Thyroid gland (tissue), 4 donors: ENCODE data around the gene UBE2QL1. TPM values are rescaled to one million over a fixed set of nuclear protein-coding genes. Genes with fewer than 3 reads are reported as not detected.

Experiments
- DNase-seq, 2 donors: peaks; one replicate each; pipeline ENCODE4 v3.0.0-alpha.2; 2019
- H3K27ac ChIP-seq, 3 donors: fragments of 200-600 bp; sonication (generic); 1 replicate in 2 of 3; 2 replicates in 1 of 3; pipeline ENCODE4 v1.5.1; 2016 to 2019; ENCODE audit warnings: mild to moderate bottlenecking in 1 of 3, moderate library complexity in 1 of 3
- H3K27me3 ChIP-seq: fragments of 200-600 bp; sonication (generic); one replicate; pipeline ENCODE4 v1.5.1; 2019
- H3K36me3 ChIP-seq, 2 donors: fragments of 200-600 bp; sonication (generic); one replicate each; pipeline ENCODE4 v1.5.1; 2016 to 2019
- H3K4me1 ChIP-seq, 2 donors: fragments of 200-600 bp; sonication (generic); one replicate each; pipeline ENCODE4 v1.5.1; 2017 to 2019
- H3K4me3 ChIP-seq, 3 donors: fragments of 200-600 bp; sonication (generic); replicated peaks in 1 of 3; 1 replicate in 2 of 3; 2 replicates in 1 of 3; pipeline ENCODE4 v1.5.1; 2016; ENCODE audit warnings: mild to moderate bottlenecking in 1 of 3
- H3K9me3 ChIP-seq: fragments of 200-600 bp; sonication (generic); one replicate; pipeline ENCODE4 v1.5.1; 2017
- POLR2A ChIP-seq, 2 donors: fragments of 450-650 bp; IDR thresholded peaks; one replicate each; pipeline ENCODE4 v1.6.1; 2017; ENCODE audit warnings: antibody characterized with exemption in 2 of 2, mild to moderate bottlenecking in 2 of 2, moderate library complexity in 1 of 2
- WGBS, 2 donors: methylation state at CpG; one replicate each; pipeline ENCODE4 v1.1.5; 2017; 5-methylcytosine and 5-hydroxymethylcytosine counted together
- intact Hi-C: fragments of 100-400 bp; cut with DNase I; formaldehyde crosslinking; loops from one replicate; pipeline ENCODE4 v1.15.1; 2023
- total RNA-seq, 4 donors: library from RNA; depleted of rRNA; stranded (reverse); fragments of >200 nt; gene quantifications; one replicate each; pipeline ENCODE4 v1.2.3, GENCODE V29; 2016
- TF ChIP-seq, protein P1 (sequence below), 6 experiments: fragments of 200-600 bp in 3 of 6; fragments of 450-650 bp in 3 of 6; sonication (generic) in 3 of 6; IDR thresholded peaks; one replicate each; pipeline ENCODE4 v1.5.1; 2016 to 2019; ENCODE audit warnings: antibody characterized with exemption in 6 of 6, mild to moderate bottlenecking in 2 of 6, inconsistent platforms in 1 of 6, moderate library complexity in 1 of 6

Gene UBE2QL1
- total RNA-seq, 4 donors from 2014 or later, result 2.0 to 4.0 (median 2.6) TPM

DNA sequence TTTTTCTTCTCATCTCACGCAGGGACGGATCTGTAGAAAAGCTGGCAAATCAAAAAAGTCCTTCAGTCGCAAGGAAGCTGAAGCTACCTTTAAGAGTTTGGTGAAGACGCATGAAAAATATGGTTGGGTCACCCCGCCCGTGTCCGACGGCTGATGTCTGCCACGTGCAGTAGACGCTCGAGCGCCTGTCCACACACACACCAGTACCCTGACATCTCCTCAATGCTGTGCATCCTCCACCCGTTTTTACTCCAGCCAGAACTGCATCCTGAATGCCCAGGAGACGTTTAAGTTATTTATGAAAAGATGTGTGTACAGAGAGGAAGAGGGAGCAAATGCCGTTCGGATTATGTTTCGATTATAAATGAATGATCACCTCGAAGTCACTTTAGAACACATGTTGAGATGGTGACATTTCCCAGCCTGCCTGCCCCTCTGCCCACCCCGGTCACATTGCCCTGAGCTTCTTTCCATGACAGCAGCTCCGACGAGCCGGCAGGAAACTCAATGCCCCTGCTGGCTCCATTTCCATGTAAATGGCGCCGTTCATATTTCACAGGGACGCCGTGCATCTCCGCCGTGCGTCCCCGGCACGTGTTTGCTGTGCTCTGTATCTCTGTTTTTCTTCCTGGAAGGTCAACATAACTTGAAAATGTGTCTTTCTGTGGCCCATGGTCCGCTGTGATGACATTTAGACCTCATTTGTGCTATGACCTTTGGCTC, 42.7 kb downstream of the UBE2QL1 start:
- TF ChIP-seq, protein P1, sequence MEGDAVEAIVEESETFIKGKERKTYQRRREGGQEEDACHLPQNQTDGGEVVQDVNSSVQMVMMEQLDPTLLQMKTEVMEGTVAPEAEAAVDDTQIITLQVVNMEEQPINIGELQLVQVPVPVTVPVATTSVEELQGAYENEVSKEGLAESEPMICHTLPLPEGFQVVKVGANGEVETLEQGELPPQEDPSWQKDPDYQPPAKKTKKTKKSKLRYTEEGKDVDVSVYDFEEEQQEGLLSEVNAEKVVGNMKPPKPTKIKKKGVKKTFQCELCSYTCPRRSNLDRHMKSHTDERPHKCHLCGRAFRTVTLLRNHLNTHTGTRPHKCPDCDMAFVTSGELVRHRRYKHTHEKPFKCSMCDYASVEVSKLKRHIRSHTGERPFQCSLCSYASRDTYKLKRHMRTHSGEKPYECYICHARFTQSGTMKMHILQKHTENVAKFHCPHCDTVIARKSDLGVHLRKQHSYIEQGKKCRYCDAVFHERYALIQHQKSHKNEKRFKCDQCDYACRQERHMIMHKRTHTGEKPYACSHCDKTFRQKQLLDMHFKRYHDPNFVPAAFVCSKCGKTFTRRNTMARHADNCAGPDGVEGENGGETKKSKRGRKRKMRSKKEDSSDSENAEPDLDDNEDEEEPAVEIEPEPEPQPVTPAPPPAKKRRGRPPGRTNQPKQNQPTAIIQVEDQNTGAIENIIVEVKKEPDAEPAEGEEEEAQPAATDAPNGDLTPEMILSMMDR (IDR thresholded peaks at IDR 0.05), result no peak
- TF ChIP-seq POLR2A (IDR thresholded peaks at IDR 0.05), result no peak
- no peaks in the 10 kb centered on the region for H3K27me3 ChIP-seq
- no peaks in the 10 kb centered on the region for H3K9me3 ChIP-seq
- peaks cover 0 to 8% of the 10 kb centered on the region in 2 donors for H3K4me1 ChIP-seq
- H3K27ac ChIP-seq, result no peak overlapping the region
- intact Hi-C loops, result no loop called here
- DNase-seq, result no peak
- H3K4me3 ChIP-seq, result no peak overlapping the region
- H3K36me3 ChIP-seq, result no peaks in the 10 kb centered on the region
- WGBS, 2 donors, result 81 to 82% methylated on average over 32 of the region's 32 CpGs

DNA sequence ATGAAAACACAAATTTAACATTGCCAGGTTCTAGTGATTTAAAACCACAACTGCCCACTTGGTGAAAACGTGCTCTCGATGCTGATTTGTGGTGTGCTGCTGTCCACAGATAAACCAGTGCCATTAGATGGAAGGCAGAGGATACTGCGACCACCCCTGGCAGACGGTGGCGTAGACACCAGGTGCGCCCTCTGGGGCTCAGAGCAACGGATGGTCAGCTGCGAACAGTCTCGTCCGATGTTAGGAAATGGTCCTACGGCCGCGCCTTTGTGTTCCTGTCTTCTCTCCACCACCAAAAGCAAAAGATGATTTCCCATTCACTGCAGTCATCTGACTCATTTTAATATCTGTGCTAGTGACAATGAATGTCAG, 43.2 kb downstream of the UBE2QL1 start:
- intact Hi-C loops, result no loop called here
- 89 to 90% methylated on average over 13 of the region's 13 CpGs for WGBS, 2 donors
- no peak for TF ChIP-seq POLR2A (IDR thresholded peaks at IDR 0.05)
- TF ChIP-seq, protein P1 (IDR thresholded peaks at IDR 0.05), result no peak
- Histone ChIP-seq H3K4me3 (no peak overlapping the region), H3K4me1 (peaks cover 0 to 8% of the 10 kb centered on the region in 2 donors), H3K27ac (no peak overlapping the region), H3K27me3 (no peaks in the 10 kb centered on the region), H3K9me3 (no peaks in the 10 kb centered on the region), H3K36me3 (no peaks in the 10 kb centered on the region)
- no peak for DNase-seq

DNA sequence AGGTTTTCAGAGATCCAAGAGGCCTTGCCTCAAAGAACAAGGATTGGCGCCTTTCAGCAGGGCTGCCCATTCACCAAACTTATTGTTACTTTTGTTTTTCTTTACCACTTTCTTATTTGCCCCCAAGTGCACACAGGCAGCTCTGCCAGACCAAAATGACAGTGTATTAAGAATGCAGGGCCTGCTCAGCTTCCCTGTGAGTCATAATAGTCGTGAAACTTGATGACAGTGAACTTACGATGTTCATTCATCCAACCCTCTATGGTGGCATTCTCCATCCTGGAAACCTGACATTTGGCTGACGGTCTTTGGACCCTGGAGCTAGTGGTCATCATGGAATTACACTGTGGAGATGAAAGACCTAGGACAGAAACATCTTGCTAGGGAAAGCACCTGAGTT, 44.3 kb downstream of the UBE2QL1 start:
- Histone ChIP-seq H3K36me3 (no peaks in the 10 kb centered on the region), H3K27me3 (no peaks in the 10 kb centered on the region), H3K27ac (no peak overlapping the region), H3K4me1 (peaks cover 0 to 8% of the 10 kb centered on the region in 2 donors), H3K9me3 (no peaks in the 10 kb centered on the region), H3K4me3 (no peak overlapping the region)
- TF ChIP-seq, protein P1 (IDR thresholded peaks at IDR 0.05), result no peak
- no peak for TF ChIP-seq POLR2A (IDR thresholded peaks at IDR 0.05)
- WGBS, 2 donors, result 85 to 87% methylated on average over 4 of the region's 4 CpGs
- DNase-seq, result no peak
- intact Hi-C loops, result no loop called here

DNA sequence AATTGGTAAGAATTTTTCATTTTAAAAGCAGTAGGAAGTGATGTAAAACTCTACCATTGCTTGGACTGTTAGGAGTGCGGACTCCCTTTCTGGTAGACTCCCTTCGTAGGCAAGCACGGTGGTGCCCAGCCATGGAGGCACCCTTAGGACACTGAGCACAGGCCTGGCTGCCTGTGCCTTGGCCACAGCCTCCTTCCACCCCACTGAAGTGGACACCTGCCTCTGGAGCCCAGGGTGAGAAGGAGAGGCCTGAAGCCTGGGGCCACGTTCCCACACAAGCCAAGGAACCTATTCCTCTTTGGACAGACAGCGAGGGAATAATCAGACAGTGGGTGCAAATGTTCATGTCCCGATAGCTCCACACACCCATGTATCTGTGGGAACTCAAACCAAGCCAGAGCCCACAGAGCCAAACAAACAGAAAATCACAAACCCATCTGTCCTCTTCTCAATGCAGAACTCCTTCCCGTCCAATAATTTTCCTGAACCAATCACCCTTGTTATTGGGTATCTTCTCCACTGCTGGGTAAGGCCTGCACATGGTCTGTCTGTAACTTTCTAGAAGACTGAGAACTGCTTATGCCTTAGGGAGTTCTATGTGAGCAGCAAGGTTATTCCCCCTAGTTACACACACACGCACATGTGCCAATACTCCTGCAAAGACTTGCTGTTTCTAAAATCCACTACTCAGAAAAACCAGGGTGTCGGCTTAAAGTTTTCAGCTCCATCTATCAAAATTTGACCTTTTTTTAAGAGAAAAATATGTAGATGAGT, 45.2 kb downstream of the UBE2QL1 start:
- H3K4me1 ChIP-seq, result peaks cover 0 to 8% of the 10 kb centered on the region in 2 donors
- intact Hi-C loops, result no loop called here
- H3K27me3 ChIP-seq, result no peaks in the 10 kb centered on the region
- H3K27ac ChIP-seq, result no peak overlapping the region
- no peaks in the 10 kb centered on the region for H3K36me3 ChIP-seq
- H3K9me3 ChIP-seq, result no peaks in the 10 kb centered on the region
- no peak overlapping the region for H3K4me3 ChIP-seq
- 94% methylated on average over 9 of the region's 9 CpGs for WGBS, 2 donors
- no peak for TF ChIP-seq POLR2A (IDR thresholded peaks at IDR 0.05)
- TF ChIP-seq, protein P1 (IDR thresholded peaks at IDR 0.05), result no peak
- DNase-seq, result no peak

DNA sequence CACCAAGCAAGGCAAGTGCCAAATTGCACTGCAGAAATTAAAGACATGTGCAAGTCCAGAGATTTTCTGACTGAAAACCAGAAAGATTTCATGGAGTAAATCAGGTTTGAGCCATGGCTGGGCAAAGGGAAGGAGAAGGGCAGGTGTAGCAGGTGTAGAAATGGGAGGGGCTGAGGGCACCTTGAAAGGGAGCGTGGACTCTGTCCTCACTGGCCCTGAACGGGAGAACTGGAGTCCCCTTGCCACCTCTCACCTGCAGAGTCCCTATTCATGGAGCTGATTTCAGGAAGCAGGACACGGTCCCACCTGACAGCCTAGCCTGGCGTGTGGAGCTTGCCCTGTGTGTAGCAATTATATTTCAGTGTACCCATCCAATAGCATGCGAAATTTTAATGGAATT, 46.3 kb downstream of the UBE2QL1 start:
- intact Hi-C loops, result no loop called here
- Histone ChIP-seq H3K9me3 (no peaks in the 10 kb centered on the region), H3K4me1 (peaks cover 0 to 8% of the 10 kb centered on the region in 2 donors), H3K27me3 (no peaks in the 10 kb centered on the region), H3K27ac (no peak overlapping the region), H3K4me3 (no peak overlapping the region), H3K36me3 (no peaks in the 10 kb centered on the region)
- DNase-seq, result no peak
- TF ChIP-seq, protein P1 (IDR thresholded peaks at IDR 0.05), result no peak
- no peak for TF ChIP-seq POLR2A (IDR thresholded peaks at IDR 0.05)
- 79 to 85% methylated on average over 5 of the region's 5 CpGs for WGBS, 2 donors
